Activated B cell treated with CpG ODN at 0.5 μM for 24 hours (primary cell): ENCODE measurements around the gene CLEC4M. TPM values are rescaled to one million over a fixed set of nuclear protein-coding genes. Genes with fewer than 3 reads are reported as not detected.

Source experiments
- ATAC-seq: fragments of 200-7000 bp; cut with Tn5 transposase; one replicate; pipeline ENCODE4 v1.10.0; 2021; ENCODE audit warnings: low read depth, mild to moderate bottlenecking, moderate library complexity
- CTCF ChIA-PET: fragments of 350-600 bp; sonication (Branson Sonifier 250); formaldehyde crosslinking; loops from one replicate; lab custom pipeline; 2021; ENCODE audit warnings: antibody characterized with exemption; lab: Charles Lee
- POLR2A ChIA-PET: fragments of 350-600 bp; sonication (Branson Sonifier 250); formaldehyde crosslinking; loops from one replicate; lab custom pipeline; 2021; ENCODE audit warnings: antibody characterized with exemption; lab: Charles Lee
- DNase-seq: peaks from one replicate; pipeline ENCODE4 v3.0.0; 2022
- H3K27ac Mint-ChIP-seq: one replicate; pipeline ENCODE4 v1.8.0; 2020; ENCODE audit warnings: mixed read lengths
- H3K27me3 Mint-ChIP-seq: one replicate; pipeline ENCODE4 v1.8.0; 2021; ENCODE audit warnings: mixed read lengths
- H3K36me3 Mint-ChIP-seq: one replicate; pipeline ENCODE4 v1.8.0; 2021; ENCODE audit warnings: low read depth, mixed read lengths
- H3K4me1 Mint-ChIP-seq: one replicate; pipeline ENCODE4 v1.8.0; 2021; ENCODE audit warnings: mixed read lengths
- H3K4me3 Mint-ChIP-seq: one replicate; pipeline ENCODE4 v1.8.0; 2020; ENCODE audit warnings: mild to moderate bottlenecking, mixed read lengths
- H3K9me3 Mint-ChIP-seq: one replicate; pipeline ENCODE4 v1.8.0; 2020; ENCODE audit warnings: mixed read lengths
- intact Hi-C: fragments of 100-400 bp; cut with micrococcal nuclease; formaldehyde crosslinking; loops from one replicate; pipeline ENCODE4 v1.15.1; 2024
- total RNA-seq: library from RNA; stranded (reverse); gene quantifications from 2 replicates; pipeline ENCODE4 v1.2.3, GENCODE V29; 2022
- TF ChIP-seq, protein P1 (sequence below): fragments of 200-600 bp; IDR thresholded peaks from one replicate; pipeline ENCODE4 v1.8.0; 2022; ENCODE audit warnings: antibody characterized with exemption, mild to moderate bottlenecking

The CLEC4M gene
- total RNA-seq, 1 donor from 2014 or later = 1.3 TPM

- CTCF ChIA-PET = interaction anchor here (1.0 kb wide), 1 partner anchor 44 kb away, joined by 3 read pairs; no protein-coding TSS in a partner anchor
- no peaks in the 10 kb centered on the region for H3K36me3 Mint-ChIP-seq
- POLR2A ChIA-PET = interaction anchor here (0.6 to 1.5 kb wide), 2 partner anchors 12 to 26 kb away, joined by 3 to 6 read pairs; no protein-coding TSS in a partner anchor
- H3K4me1 Mint-ChIP-seq = peaks cover 38% of the 10 kb centered on the region
- peaks cover 28% of the 10 kb centered on the region for H3K27me3 Mint-ChIP-seq
- no peaks in the 10 kb centered on the region for H3K9me3 Mint-ChIP-seq
- DNase-seq (no peak), ATAC-seq (peak; percentile 35)
- TF ChIP-seq, protein P1, sequence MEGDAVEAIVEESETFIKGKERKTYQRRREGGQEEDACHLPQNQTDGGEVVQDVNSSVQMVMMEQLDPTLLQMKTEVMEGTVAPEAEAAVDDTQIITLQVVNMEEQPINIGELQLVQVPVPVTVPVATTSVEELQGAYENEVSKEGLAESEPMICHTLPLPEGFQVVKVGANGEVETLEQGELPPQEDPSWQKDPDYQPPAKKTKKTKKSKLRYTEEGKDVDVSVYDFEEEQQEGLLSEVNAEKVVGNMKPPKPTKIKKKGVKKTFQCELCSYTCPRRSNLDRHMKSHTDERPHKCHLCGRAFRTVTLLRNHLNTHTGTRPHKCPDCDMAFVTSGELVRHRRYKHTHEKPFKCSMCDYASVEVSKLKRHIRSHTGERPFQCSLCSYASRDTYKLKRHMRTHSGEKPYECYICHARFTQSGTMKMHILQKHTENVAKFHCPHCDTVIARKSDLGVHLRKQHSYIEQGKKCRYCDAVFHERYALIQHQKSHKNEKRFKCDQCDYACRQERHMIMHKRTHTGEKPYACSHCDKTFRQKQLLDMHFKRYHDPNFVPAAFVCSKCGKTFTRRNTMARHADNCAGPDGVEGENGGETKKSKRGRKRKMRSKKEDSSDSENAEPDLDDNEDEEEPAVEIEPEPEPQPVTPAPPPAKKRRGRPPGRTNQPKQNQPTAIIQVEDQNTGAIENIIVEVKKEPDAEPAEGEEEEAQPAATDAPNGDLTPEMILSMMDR = no peak
- H3K27ac Mint-ChIP-seq = no peak overlapping the region
- intact Hi-C loops = loop anchor here (1.0 kb wide), 1 partner anchor 13 kb away; no protein-coding TSS in a partner anchor
- peak overlapping the region; percentile 70 for H3K4me3 Mint-ChIP-seq
Measured at GRCh38 chr19:7730286-7731217, 32.5 kb upstream of the CLEC4M start.

DNA sequence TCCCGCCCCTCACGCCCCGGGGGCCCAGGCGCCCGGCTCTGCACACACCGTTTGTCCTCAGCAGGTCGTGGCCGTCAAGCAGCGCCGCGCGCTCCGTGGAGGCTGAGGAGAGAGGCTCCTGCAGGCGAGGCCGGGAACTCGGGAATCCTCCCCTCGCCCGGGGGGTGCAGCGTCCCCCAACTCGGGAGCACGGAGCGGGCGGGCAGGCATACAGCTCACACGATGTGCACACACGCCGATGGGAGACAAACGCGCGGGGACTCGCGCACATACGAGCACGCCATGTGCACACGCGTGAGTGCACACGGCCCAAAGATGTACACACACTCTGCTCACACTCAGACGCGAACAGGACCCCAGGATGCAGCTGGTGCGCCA, 31.8 kb upstream of the CLEC4M start:
- no peaks in the 10 kb centered on the region for H3K9me3 Mint-ChIP-seq
- no peaks in the 10 kb centered on the region for H3K36me3 Mint-ChIP-seq
- TF ChIP-seq, protein P1 = no peak
- ATAC-seq (no peak), DNase-seq (no peak)
- H3K27me3 Mint-ChIP-seq = peaks cover 28% of the 10 kb centered on the region
- intact Hi-C loops = no loop called here
- CTCF ChIA-PET = no interaction called here
- POLR2A ChIA-PET = interaction anchor here (1.4 to 1.5 kb wide), 2 partner anchors 12 to 20 kb away, joined by 3 to 6 read pairs; no protein-coding TSS in a partner anchor
- peaks cover 38% of the 10 kb centered on the region for H3K4me1 Mint-ChIP-seq
- H3K4me3 Mint-ChIP-seq = no peak overlapping the region
- no peak overlapping the region for H3K27ac Mint-ChIP-seq

GRCh38 chr19:7731615-7732014, 31.4 kb upstream of the CLEC4M start:
- Mint-ChIP-seq H3K27ac (no peak overlapping the region), H3K36me3 (no peaks in the 10 kb centered on the region), H3K4me3 (no peak overlapping the region), H3K9me3 (no peaks in the 10 kb centered on the region), H3K27me3 (peaks cover 28% of the 10 kb centered on the region), H3K4me1 (peaks cover 38% of the 10 kb centered on the region)
- TF ChIP-seq, protein P1 = no peak
- ChIA-PET CTCF (no interaction called here), POLR2A (interaction anchor here (0.9 to 1.4 kb wide), 2 partner anchors 20 to 25 kb away, joined by 3 read pairs; no protein-coding TSS in a partner anchor)
- intact Hi-C loops = no loop called here
- ATAC-seq (no peak), DNase-seq (no peak)

- TF ChIP-seq, protein P1 = no peak
- H3K4me3 Mint-ChIP-seq = no peak within 1 kb of the TSS
- DNase-seq = no peak
- H3K36me3 Mint-ChIP-seq = no peaks in the 10 kb centered on the region
- no peak within 1 kb of the TSS for H3K27ac Mint-ChIP-seq
- peaks cover 28% of the 10 kb centered on the region for H3K27me3 Mint-ChIP-seq
- H3K9me3 Mint-ChIP-seq = no peaks in the 10 kb centered on the region
- H3K4me1 Mint-ChIP-seq = peaks cover 38% of the 10 kb centered on the region
- ATAC-seq = no peak
- intact Hi-C loops = no loop called here
- POLR2A ChIA-PET = interaction anchor here (0.9 to 1.4 kb wide), 2 partner anchors 19 to 26 kb away, joined by 3 read pairs; no protein-coding TSS in a partner anchor
- CTCF ChIA-PET = no interaction called here
Measured at GRCh38 chr19:7732045-7732444, 31.0 kb upstream of the CLEC4M start, which contains the start of gene CLEC4G. Gene CLEC4G (minus strand): TSS chr19:7732110. CDS start chr19:7732102, 8 bp downstream.

GRCh38 chr19:7733376-7733775, 29.7 kb upstream of the CLEC4M start:
- ChIA-PET CTCF (no interaction called here), POLR2A (interaction anchor here (0.7 kb wide), 1 partner anchor 52 kb away, joined by 7 read pairs; no protein-coding TSS in a partner anchor)

More at GRCh38 chr19:7733376-7733775, 29.7 kb upstream of the CLEC4M start:
- Mint-ChIP-seq H3K4me1 (peaks cover 30% of the 10 kb centered on the region), H3K36me3 (no peaks in the 10 kb centered on the region), H3K27ac (no peak overlapping the region), H3K4me3 (no peak overlapping the region), H3K9me3 (no peaks in the 10 kb centered on the region), H3K27me3 (peaks cover 23% of the 10 kb centered on the region)
- TF ChIP-seq, protein P1 = no peak
- intact Hi-C loops = no loop called here
- DNase-seq (no peak), ATAC-seq (no peak)
